GM18498 (cell line): ENCODE measurements around the gene PRDM16.

Source experiments
- ATAC-seq: cut with Tn5 transposase; IDR thresholded peaks from one replicate; pipeline ENCODE4 v1.9.1; 2021; ENCODE audit warnings: mild to moderate bottlenecking, moderate library complexity; ENCODE audit not compliant: unreplicated experiment

PRDM16 gene

GRCh38 chr1:3345792-3346191, 276.8 kb downstream of the PRDM16 start:
- ATAC-seq: no peak

DNA sequence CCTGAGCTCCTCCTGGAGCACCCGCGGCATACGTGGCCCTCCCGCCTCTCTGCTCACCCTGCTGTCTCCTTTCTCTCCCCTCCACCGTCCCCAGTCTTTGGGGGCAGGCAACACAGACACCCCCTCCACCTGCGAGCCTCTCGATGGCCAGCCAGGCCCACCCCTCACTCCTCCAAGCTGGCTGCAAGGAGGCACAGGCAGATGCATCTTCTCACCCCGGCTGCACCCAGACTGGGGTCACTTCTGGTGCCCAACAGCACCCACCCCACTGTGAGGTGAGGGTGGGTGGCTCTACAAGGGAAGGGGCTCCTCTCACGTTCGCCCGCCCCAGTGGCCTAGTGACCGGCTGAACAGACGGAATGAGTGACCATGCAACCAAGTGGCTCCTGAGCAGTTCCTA, 277.5 kb downstream of the PRDM16 start:
- ATAC-seq: no peak

DNA sequence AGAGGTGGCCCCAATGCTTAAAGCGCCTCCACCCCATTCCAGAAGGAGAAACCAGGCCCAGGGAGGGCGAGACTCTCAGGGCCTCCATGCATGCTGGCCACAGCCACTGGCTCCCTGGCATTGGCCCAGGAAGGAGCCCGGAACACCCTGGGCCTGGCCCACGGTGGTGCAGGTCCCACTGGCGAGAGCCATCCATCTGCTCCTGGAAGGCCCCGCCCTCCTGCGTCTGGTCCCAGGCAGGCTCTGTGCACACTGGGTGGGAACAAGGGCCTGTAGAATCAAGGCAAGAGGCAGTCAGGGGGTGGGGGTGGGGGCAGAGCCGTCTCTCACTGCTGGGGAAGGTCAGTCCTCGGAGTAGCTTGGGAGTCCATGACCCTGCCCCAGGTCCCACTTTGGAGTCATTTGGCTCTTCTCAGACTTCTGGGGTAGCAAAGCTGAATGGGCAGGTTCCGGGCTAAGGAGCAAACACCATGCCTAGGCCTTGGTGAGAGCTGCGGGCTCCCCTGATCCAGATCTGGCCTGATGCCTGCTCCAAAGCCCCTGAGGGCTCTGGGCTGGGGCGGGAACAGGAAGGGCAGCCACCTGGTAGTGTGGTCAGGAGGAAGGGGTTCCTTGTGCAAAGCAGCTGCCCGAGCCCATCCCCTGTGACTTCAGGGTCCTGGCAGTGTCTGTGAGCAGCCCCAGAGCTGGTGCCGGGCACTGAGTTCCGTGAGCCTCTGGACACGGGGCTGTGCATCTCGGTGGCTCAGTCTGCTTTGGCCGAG, 278.4 kb downstream of the PRDM16 start:
- no peak for ATAC-seq

DNA sequence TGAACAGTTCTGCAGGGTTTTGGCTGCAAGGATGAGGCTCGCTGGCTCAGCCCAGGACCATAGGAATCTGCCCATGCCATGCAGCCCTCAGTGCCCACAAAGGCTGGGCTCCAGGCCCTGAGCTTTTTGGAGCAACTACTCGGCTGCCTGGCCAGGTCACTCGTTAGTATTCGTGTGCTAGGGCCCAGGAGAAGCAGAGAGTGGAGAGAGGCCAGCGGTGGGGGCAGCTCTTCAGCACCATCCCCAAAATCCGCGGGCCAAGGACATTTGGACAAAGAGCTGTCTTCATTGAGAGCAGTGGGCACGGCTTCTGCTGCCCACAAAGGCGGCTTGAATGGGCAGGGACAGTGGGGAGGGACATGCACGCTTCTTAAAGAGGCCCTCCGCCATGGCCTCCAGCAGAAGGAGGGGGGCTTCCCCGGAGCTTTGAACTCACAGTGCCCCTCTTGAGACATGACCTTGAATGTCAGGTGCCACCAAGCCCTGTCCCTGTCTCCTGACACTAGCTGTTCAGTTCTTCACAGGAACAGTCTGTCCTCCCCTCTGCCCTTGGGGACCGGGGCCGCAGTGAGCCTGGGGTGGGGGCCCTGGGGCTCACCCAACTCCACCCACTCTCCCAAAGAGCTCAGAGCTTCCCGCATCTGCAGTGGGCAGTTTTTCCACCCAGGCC, 279.3 kb downstream of the PRDM16 start:
- ATAC-seq: no peak

DNA sequence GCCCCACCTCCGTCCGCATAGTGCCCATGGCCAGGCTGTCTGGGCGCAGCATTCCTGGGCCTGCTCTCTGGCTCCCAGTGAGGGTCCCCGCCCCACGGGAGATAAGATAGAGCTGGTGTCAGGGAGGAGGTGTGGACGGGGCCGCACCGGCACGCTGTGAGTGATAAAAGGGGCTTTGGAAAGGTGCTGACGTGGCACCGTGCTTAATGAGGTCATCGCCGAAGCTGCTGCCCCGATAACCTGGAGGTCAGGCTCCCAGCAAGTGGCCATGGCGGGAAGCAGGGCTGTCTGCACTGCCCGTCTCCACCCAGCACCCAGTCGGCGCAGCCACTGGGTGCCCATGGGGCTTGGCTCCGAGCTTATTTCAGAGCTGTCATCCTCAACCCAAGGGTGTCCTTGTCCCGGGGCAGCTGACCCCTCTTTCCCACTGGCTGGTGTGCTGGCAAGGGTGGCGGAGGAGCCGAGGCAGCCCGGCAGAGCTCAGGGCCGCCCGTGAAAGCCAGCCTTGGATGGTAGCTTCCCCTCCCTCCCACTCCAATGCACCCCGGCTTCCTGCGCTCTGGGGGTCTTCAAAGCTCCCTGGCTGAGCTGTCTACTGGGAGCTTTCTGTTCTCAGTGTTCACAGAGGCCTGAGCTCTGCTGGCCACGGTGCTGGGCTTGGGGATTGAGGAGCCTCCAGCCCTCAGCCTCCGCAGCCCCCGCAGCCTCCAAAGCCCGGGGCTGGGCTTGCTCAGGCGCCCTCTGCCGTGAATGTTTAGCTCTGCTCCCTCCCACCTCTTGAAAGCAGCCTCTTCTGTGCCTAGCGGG, 280.4 kb downstream of the PRDM16 start:
- ATAC-seq: no peak

DNA sequence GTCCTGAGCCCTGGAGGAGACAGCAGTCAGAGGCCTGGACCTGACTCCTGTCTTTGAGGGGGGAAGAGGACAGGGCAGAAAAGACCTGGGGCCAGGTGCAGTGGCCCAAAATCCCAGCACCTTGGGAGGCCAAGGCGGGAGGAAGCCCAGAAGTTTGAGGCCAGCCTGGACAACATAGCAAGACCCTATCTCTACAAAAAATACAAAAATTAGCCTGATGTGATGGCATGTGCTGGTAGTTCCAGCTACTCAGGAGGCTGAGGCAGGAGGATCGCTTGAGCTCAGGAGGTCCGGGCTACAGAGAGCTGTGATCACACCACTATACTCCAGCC, 280.9 kb downstream of the PRDM16 start:
- ATAC-seq: no peak

DNA sequence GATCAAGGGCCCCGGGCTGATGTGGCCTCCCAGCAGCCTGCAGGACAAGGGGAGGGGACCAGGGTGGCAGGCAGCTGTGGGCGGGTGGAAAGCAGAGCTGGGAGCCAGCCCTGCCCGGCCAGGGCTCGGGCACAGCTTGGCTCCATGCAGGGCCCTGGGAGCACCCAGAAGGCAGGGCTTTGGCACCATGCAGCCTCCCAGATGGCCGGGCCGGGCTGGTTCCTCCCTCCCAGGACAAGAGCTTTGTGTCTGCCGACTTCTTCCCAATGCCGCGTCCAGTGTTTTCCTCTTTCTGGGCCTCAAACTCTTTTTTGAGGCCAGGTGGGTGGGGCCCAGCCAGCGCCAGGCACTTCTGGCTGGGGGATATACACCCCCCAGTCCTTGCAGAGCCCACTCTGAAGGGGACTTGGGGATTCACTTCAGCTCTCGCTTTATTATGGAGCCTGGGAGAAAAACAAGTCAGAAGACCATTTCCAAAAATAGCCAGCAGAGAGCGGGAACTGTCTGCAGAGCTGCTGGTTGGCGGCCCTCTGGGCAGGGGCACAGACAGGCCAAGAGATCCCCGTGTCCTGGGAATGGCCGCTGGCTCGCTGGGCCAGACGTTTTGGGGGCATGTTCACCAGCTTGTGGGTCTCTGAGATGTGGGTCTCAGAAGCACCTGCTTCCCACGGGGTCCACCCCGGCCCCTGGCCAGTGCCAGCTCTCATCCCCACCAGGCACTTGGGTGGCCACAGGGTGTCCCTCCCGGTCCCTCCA, 281.7 kb downstream of the PRDM16 start:
- ATAC-seq: no peak

DNA sequence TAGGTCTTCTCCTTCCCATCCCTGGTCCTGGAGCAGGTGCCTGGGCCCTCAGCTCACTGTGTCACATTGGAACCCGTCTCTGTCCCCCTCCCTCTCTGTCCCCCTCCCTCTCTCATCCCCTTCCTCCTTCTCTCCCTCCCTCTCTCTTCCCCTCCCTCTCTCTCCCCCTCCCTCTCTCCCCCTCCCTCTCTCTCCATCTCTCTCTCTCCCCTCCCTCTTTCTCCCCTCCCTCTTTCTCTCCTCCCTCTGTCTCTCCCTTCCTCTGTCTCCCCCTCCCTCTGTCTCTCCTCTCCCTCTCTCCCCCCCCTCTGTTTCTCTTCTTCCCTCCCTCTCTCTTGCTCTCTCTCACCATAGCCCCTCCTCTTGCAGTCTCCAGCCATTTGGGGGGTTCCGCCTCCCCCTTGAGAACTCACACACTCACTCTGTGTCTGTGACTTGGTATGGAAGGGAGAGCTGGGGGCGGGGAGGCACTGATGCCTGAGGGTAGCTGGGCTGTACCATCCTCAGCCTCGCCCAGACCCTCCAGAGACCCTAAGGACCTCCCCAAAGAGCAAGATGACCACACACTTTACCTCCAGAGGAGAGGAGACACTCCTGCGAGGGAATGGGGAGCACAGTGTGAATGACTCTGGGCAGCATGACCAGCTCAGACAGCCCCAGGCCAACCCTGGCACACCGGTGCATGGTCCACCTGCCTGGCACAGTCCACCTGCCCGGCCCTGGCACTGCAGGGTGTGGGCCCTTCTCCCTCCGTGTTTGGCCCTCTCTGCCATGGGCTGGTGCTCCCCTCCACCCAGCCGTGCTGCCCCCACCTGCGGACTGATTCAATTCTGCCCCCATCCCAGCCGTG, 282.7 kb downstream of the PRDM16 start:
- no peak for ATAC-seq

GRCh38 chr1:3352299-3352951, 283.4 kb downstream of the PRDM16 start:
- ATAC-seq: no peak

GRCh38 chr1:3352952-3353331, 283.9 kb downstream of the PRDM16 start:
- ATAC-seq: no peak

DNA sequence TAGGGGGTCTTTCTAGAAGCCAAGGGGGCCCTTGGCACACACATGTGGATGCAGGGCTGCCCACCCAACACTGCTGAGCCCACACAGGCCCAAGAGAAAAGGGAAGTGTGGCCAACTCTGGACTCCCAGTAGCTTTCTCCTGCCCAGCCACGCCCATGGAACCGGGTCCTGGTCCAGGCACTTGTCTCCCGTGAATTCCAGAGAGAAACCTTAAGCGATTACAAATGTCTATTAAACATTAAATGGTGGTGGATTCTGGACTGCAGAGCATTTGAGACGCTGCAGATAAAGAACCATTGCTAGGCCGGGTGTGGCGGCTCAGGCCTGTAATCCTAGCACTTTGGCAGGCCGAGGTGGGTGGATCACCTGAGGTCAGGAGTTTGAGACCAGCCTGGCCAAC, 284.9 kb downstream of the PRDM16 start:
- no peak for ATAC-seq

DNA sequence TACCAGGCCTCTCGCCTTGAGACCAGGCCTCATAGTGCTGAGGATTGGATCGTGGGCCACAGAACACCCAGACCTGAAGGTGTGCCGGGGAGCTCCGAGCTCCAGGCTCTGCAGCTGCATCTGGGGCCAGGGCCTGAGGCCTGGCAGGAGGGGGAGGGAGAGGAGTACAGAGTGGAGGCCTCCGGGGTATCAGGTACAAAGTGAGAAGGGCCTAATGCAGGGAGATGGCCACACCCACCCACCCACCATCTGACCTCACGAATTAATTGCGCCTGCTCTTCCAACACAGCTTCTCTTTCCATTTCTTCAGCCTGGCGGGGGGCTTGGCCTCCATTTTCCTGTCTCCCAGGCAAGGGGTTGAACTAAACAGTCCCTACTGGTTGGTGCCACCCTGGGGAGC, 286.1 kb downstream of the PRDM16 start:
- no peak for ATAC-seq

DNA sequence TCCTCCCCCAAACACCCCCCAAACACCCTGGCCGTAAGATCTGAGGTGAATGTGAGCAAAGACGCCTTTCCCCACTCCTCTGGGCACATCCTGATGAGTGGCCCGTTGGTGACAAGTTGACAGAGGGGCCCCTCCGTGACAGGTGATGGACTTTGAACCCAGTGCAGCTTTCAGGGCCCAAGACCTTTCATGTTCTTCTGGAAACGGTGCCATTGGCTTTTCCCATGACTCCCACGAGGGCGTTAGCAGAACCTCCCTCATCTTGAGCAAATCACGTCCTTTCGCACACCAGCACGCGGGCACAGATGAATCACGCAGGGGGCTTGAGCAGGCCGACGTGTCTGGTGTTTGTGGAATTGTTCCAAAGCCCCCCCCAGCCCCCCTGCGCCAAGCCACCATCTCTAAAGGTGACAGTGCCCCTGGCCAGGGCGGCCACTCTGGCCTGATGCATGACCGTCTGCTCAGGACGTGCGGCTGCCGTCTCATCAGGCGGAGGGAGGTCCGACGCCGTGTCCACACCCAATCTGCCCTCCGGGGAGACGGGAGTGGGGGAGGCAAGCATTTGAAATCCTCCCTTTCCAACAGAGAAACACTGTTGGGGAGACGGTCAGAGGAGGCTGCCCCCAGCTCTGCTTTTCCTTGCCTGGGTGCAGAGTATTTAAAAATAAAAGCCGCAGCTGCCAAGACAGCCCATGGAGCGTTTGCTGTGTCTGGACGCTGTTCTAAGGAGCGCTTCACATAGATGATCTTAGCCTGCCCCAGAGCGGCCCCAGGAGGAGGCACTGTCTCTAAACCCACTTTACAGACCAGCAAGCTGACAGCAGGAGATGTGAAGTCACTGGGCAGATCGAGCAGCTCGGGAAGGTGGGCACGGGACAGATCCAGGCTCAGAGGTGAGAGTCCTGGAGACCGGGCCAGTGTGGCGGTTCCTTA, 287.2 kb downstream of the PRDM16 start:
- no peak for ATAC-seq

GRCh38 chr1:3356827-3357460, 287.9 kb downstream of the PRDM16 start:
- no peak for ATAC-seq

- no peak for ATAC-seq
These were observed 288.7 kb downstream of the PRDM16 start for GRCh38 chr1:3357526-3358297.

GRCh38 chr1:3359351-3359750, 290.3 kb downstream of the PRDM16 start:
- ATAC-seq: no peak

DNA sequence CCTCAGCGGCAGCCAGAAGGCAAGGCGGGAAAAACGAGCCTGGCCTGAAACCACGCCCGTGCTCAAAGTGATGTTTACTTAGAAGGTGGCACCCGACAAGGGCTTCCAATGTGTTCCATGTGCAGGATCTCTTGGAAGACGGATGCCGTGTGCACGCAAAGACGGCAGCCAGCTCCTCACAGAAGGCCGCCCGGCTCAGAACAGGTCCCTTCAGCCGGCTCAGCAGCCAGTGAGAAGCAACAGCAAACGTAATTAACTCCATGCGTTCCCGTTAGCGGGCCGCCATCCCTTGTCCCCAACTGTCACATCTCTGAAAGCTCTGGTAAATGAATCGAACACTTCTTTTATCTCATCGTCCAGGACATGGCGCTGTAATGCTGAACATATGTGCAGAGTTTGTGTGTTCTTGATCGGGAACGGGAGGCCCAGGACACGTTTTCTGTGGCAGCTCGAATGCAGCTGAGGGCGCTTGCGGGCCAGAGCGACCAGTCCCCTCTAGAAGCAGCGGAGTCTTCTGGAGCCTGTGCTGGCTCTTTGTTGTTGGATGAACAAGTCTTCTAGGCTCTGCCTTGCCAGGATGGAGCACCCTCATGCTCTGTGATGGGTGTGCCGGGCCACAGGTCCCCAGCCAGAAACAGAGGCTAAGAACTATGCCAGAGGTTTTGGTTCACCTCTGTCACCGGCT, 290.9 kb downstream of the PRDM16 start:
- no peak for ATAC-seq
